GM10266 (cell line): Measurements from ENCODE around the gene TRIM54.
"Not testable (repeated sequence)": the region's sequence is repeated elsewhere in the genome, so short reads cannot be mapped to it uniquely, and the experiment has no call there.

Source experiments
- DNase-seq: peaks from one replicate; pipeline ENCODE4 v3.0.0; 2012; ENCODE audit errors: extremely low spot score
- CTCF ChIP-seq: IDR thresholded peaks from 2 replicates; pipeline ENCODE4 v1.5.1; 2012; ENCODE audit warnings: mild to moderate bottlenecking, low read depth; ENCODE audit not compliant: control insufficient read depth, insufficient read depth; ENCODE audit errors: missing control alignments

TRIM54 gene

GRCh38 chr2:27315122-27315521 lies 32.9 kb downstream of the TRIM54 start:
- no peak for TF ChIP-seq CTCF
- DNase-seq, result no peak

- TF ChIP-seq CTCF, result no peak
- no peak for DNase-seq
These were observed 34.6 kb downstream of the TRIM54 start for GRCh38 chr2:27316655-27317412.

- DNase-seq, result not testable (repeated sequence)
These were observed 37.6 kb downstream of the TRIM54 start for GRCh38 chr2:27319839-27320238.

- no peak for DNase-seq
- TF ChIP-seq CTCF, result no peak
These were observed 38.8 kb downstream of the TRIM54 start for GRCh38 chr2:27320958-27321543.

GRCh38 chr2:27322301-27322765 lies 40.1 kb downstream of the TRIM54 start:
- DNase-seq, result no peak
- TF ChIP-seq CTCF, result no peak

- DNase-seq, result peak; percentile 95
These were observed 40.8 kb downstream of the TRIM54 start, which contains the start of gene MPV17 for GRCh38 chr2:27322766-27323595. Gene MPV17 (minus strand): TSS chr2:27323097. CDS start chr2:27322517, 580 bp downstream.

More at GRCh38 chr2:27322766-27323595, 40.8 kb downstream of the TRIM54 start, which contains the start of gene MPV17:
- no peak for TF ChIP-seq CTCF
